Esophagus muscularis mucosa (tissue), 4 donors: Measurements from ENCODE around the gene MCMBP. TPM values are rescaled to one million over a fixed set of nuclear protein-coding genes. Genes with fewer than 3 reads are reported as not detected.
"Not testable (repeated sequence)": the region's sequence is repeated elsewhere in the genome, so short reads cannot be mapped to it uniquely, and the experiment has no call there.

Experiments
- DNase-seq: peaks from one replicate; pipeline ENCODE4 v3.0.0-alpha.2; 2017; ENCODE audit errors: extremely low spot score
- H3K27ac ChIP-seq, 4 donors: fragments of 200-600 bp; sonication (generic); replicated peaks in 1 of 4; 1 replicate in 3 of 4; 2 replicates in 1 of 4; pipeline ENCODE4 v1.5.1; 2016 to 2019; ENCODE audit warnings: mild to moderate bottlenecking in 1 of 4
- H3K27me3 ChIP-seq, 4 donors: fragments of 200-600 bp; sonication (generic); one replicate each; pipeline versions ENCODE4 v1.5.1 to v1.6.0; 2016 to 2019
- H3K36me3 ChIP-seq, 4 donors: fragments of 200-600 bp; sonication (generic); one replicate each; pipeline ENCODE4 v1.5.1; 2016 to 2019
- H3K4me1 ChIP-seq, 4 donors: fragments of 200-600 bp; sonication (generic); one replicate each; pipeline ENCODE4 v1.5.1; 2016 to 2019
- H3K4me3 ChIP-seq, 4 donors: fragments of 200-600 bp; sonication (generic); 1 replicate in 2 of 4; 2 replicates in 2 of 4; pipeline ENCODE4 v1.5.1; 2016 to 2019; ENCODE audit warnings: mild to moderate bottlenecking in 4 of 4, moderate library complexity in 1 of 4
- H3K9me3 ChIP-seq, 4 donors: fragments of 200-600 bp; sonication (generic); 1 replicate in 3 of 4; 2 replicates in 1 of 4; pipeline ENCODE4 v1.5.1; 2016 to 2019
- CTCF ChIP-seq, 3 experiments: fragments of 200-600 bp in 2 of 3; fragments of 450-650 bp in 1 of 3; sonication (generic) in 2 of 3; IDR thresholded peaks; one replicate each; pipeline ENCODE4 v1.5.1; 2017 to 2019; ENCODE audit warnings: antibody characterized with exemption in 3 of 3, mild to moderate bottlenecking in 2 of 3, moderate library complexity in 1 of 3
- EP300 ChIP-seq: sonication (generic); formaldehyde crosslinking; IDR thresholded peaks from one replicate; pipeline ENCODE4 v1.6.1; 2017; ENCODE audit warnings: antibody characterized with exemption
- POLR2A ChIP-seq: fragments of 450-650 bp; IDR thresholded peaks from one replicate; pipeline ENCODE4 v1.6.1; 2017; ENCODE audit warnings: antibody characterized with exemption, moderate library complexity, mild to moderate bottlenecking, low read depth
- POLR2AphosphoS5 ChIP-seq, 2 donors: sonication (generic); formaldehyde crosslinking; IDR thresholded peaks; one replicate each; pipeline ENCODE4 v1.6.1; 2017; ENCODE audit warnings: antibody characterized with exemption in 2 of 2
- WGBS: methylation state at CpG from one replicate; pipeline ENCODE4 v1.1.5; 2018; 5-methylcytosine and 5-hydroxymethylcytosine counted together
- intact Hi-C: fragments of 100-400 bp; cut with DNase I; formaldehyde crosslinking; loops from one replicate; pipeline ENCODE4 v1.15.1; 2023
- total RNA-seq, 4 donors: library from RNA; depleted of rRNA; stranded (reverse); fragments of >200 nt; gene quantifications; one replicate each; pipeline versions ENCODE4 v1.1.0 to v1.2.1, GENCODE V29; 2016

The MCMBP gene
- total RNA-seq, 4 donors from 2014 or later = 47.3 to 77.2 (median 52.3) TPM

DNA sequence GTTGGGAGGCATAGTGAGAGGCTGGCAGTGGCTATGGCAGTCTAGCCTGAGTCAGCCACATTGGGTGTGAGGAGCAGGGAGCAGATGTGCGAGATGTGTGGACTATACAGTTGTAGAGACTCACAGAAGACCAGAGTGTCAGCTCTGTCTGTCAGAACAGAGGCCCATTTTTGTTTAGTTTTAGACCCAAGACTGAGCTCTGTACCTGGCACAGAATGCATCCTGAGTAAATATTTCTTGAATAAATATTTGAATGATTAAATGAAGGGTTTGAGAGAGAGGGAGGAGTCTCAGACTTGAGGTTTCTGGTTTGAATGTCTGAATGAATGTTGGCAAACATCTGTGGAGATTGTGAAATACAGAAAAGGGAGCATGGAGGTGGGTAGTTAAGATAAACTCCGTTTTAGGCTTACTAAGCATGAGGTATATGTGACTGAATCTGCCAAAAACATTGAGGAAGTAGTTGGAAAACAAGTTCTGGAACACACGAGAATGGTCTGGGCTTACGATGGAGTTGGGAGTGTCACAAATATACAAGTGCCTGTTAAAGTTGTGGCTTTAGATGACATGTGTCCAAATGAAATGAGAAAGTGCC lies 23.5 kb upstream of the MCMBP start:
- Histone ChIP-seq H3K27ac (peak overlapping the region; percentile 50 to 73 (median 61)), H3K36me3 (peaks cover 5 to 24% (median 15%) of the 10 kb centered on the region in 4 donors), H3K9me3 (no peaks in the 10 kb centered on the region), H3K4me1 (peaks cover 38 to 70% (median 65%) of the 10 kb centered on the region in 4 donors), H3K4me3 (no peak overlapping the region), H3K27me3 (no peaks in the 10 kb centered on the region)
- intact Hi-C loops = no loop called here
- TF ChIP-seq EP300 = no peak
- peak in 1 of 2 donors; percentile 18 for TF ChIP-seq POLR2AphosphoS5 (IDR thresholded peaks at IDR 0.05)
- 21% methylated on average over 4 of the region's 4 CpGs for WGBS
- DNase-seq = no peak

DNA sequence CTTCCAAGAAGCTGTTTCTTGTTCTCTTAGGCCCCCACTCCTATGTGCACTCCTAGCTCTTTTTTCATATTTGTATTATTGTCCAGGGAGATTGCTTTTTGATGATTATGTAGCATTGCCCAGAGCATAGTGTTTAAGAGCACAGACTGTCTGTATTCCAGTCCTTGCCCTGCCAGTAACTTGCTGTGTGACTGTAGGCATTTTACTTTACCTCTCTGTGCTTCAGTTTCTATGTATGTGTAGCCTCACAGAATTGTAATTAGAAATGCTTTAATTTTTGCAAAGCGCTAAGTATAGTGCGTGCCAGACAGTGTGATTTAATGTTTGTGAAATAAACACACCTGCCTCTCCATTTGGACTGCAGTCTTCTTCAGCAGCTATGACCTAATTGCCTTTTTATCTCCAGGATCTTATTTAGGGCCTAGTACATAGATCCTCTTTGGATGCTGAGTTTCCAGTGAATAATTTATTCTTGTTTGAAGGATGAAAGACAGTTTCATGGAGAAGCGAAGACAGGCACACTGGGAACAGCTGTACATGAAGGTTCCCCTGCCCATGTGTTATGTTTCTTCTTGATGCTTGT lies 21.3 kb upstream of the MCMBP start:
- intact Hi-C loops = no loop called here
- peaks cover 5 to 15% (median 13%) of the 10 kb centered on the region in 4 donors for H3K36me3 ChIP-seq
- H3K9me3 ChIP-seq = no peaks in the 10 kb centered on the region
- peak overlapping the region in 3 of 4 donors; percentile 91 to 93 (median 93) for H3K27ac ChIP-seq
- peak overlapping the region; percentile 87 to 93 (median 92) for H3K4me3 ChIP-seq
- H3K4me1 ChIP-seq = peaks cover 38 to 58% (median 55%) of the 10 kb centered on the region in 4 donors
- H3K27me3 ChIP-seq = no peaks in the 10 kb centered on the region
- no peak for DNase-seq
- WGBS = 91% methylated on average over 3 of the region's 3 CpGs
- no peak for TF ChIP-seq POLR2A

GRCh38 chr10:119893074-119893473 lies 20.4 kb upstream of the MCMBP start:
- TF ChIP-seq EP300 (no peak), CTCF (IDR thresholded peaks at IDR 0.05) (no peak), POLR2A (no peak), POLR2AphosphoS5 (IDR thresholded peaks at IDR 0.05) (no peak)
- Histone ChIP-seq H3K4me3 (peak overlapping the region; percentile 87 to 93 (median 92)), H3K27ac (peak overlapping the region; percentile 91 to 93 (median 92)), H3K9me3 (no peaks in the 10 kb centered on the region), H3K27me3 (no peaks in the 10 kb centered on the region), H3K36me3 (peaks cover 0 to 6% (median 5%) of the 10 kb centered on the region in 4 donors), H3K4me1 (peaks cover 38 to 58% (median 55%) of the 10 kb centered on the region in 4 donors)
- DNase-seq = no peak
- intact Hi-C loops = no loop called here
- 9% methylated on average over 9 of the region's 9 CpGs for WGBS

- H3K4me3 ChIP-seq = peak within 1 kb of the TSS; percentile 87 to 93 (median 92)
- peak; percentile 99 for DNase-seq
- TF ChIP-seq POLR2A = peak; percentile 67
- peak; percentile 98 to 99 for TF ChIP-seq POLR2AphosphoS5 (IDR thresholded peaks at IDR 0.05)
- TF ChIP-seq EP300 = no peak
- peak in 2 of 3 experiments; percentile 3 to 24 for TF ChIP-seq CTCF (IDR thresholded peaks at IDR 0.05)
- H3K9me3 ChIP-seq = no peaks in the 10 kb centered on the region
- no peaks in the 10 kb centered on the region for H3K27me3 ChIP-seq
- intact Hi-C loops = no loop called here
- WGBS = under 1% methylated on average over 18 of the region's 61 CpGs
- H3K36me3 ChIP-seq = peaks cover 0 to 6% (median 5%) of the 10 kb centered on the region in 4 donors
- peaks cover 35 to 54% (median 51%) of the 10 kb centered on the region in 4 donors for H3K4me1 ChIP-seq
- peak within 1 kb of the TSS; percentile 91 to 93 (median 92) for H3K27ac ChIP-seq
These were observed 19.8 kb upstream of the MCMBP start, which contains the start of gene SEC23IP for GRCh38 chr10:119892188-119893065. TSS of gene SEC23IP (plus strand) at chr10:119892730. CDS start at chr10:119892783, 53 bp downstream.

DNA sequence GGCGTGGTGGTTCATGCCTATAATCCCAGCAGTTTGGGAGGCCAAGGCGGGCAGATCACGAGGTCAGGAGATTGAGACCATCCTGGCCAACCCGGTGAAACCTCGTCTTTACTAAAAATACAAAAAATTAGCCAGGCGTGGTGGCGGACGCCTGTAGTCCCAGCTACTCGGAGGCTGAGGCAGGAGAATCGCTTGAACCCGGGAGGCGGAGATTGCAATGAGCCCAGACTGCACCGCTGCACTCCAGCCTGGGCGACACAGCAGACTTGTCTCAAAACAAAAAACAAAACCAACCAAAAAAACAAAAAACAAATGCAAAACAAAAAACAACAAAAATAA lies 19.2 kb upstream of the MCMBP start:
- peak overlapping the region; percentile 91 to 93 (median 92) for H3K27ac ChIP-seq
- intact Hi-C loops, DNase-seq, H3K27me3 ChIP-seq, H3K36me3 ChIP-seq, H3K9me3 ChIP-seq: not testable (repeated sequence)
- peaks cover 29 to 48% (median 45%) of the 10 kb centered on the region in 4 donors for H3K4me1 ChIP-seq
- peak overlapping the region; percentile 87 to 93 (median 92) for H3K4me3 ChIP-seq
- WGBS = 57% methylated on average over 14 of the region's 14 CpGs

- H3K27ac ChIP-seq, H3K9me3 ChIP-seq, DNase-seq, H3K36me3 ChIP-seq, H3K4me3 ChIP-seq, intact Hi-C loops, H3K27me3 ChIP-seq: not testable (repeated sequence)
- WGBS = 70% methylated on average over 4 of the region's 4 CpGs
- H3K4me1 ChIP-seq = peaks cover 14 to 33% (median 30%) of the 10 kb centered on the region in 4 donors
These were observed 17.7 kb upstream of the MCMBP start for GRCh38 chr10:119890307-119890706.

DNA sequence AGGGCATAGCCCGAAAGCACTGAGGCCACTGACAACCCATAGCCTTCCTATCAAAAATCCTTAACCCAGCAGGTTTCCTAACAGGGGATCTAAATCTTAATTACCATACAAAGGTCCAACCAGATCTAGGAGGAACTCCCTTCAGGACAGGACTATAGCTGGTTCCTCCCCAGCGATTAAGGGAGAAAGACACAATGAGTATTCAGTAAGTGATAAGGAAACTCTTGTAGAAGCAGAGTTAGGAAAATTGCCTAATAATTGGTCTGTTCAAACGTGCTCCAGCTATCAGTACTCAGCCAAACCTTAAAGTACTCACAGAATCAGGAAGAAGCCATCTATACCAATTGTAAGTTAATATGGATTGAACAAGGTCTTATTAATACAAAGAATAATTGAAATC lies 16.6 kb upstream of the MCMBP start:
- H3K4me3 ChIP-seq, H3K9me3 ChIP-seq, H3K27ac ChIP-seq, intact Hi-C loops, DNase-seq, H3K36me3 ChIP-seq, H3K27me3 ChIP-seq: not testable (repeated sequence)
- peaks cover 12 to 22% (median 19%) of the 10 kb centered on the region in 4 donors for H3K4me1 ChIP-seq
- whole genome bisulfite sequencing = 81% methylated on average over 3 of the region's 3 CpGs

DNA sequence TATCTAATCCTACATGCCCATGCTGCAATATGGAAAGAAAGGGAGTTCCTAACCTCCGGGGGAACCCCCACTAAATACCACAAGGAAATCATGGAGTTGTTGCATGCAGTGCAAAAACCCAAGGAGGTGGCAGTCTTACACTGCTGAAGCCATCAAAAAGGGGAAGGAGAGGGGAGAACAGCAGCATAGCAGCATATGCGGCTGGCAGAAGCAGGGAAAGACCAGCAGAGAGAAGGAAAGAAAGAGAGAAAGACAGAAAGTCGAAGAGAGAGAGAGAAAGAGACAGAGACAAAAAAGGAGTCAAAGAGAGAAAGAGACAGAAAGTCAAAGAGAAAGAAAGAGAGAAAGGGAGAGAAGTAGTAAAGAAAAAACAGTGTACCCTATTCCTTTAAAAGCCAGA lies 16.1 kb upstream of the MCMBP start:
- WGBS = 81% methylated on average over 3 of the region's 3 CpGs
- H3K9me3 ChIP-seq, H3K27ac ChIP-seq, H3K4me3 ChIP-seq, intact Hi-C loops, H3K36me3 ChIP-seq, H3K27me3 ChIP-seq, DNase-seq: not testable (repeated sequence)
- peaks cover 8 to 17% (median 14%) of the 10 kb centered on the region in 4 donors for H3K4me1 ChIP-seq

- H3K4me3 ChIP-seq, H3K27me3 ChIP-seq, H3K27ac ChIP-seq, H3K9me3 ChIP-seq, H3K36me3 ChIP-seq, DNase-seq, H3K4me1 ChIP-seq, intact Hi-C loops: not testable (repeated sequence)
- WGBS = 92% methylated on average over 6 of the region's 6 CpGs
These were observed 13.4 kb upstream of the MCMBP start for GRCh38 chr10:119886070-119886469.
